ENCODE results near the gene NUP205.
A peak's percentile ranks its signal among the peaks of the same experiment; 100 is the strongest.
"Not testable (repeated sequence)": the region's sequence is repeated elsewhere in the genome, so short reads cannot be mapped to it uniquely, and the experiment has no call there.

The NUP205 gene

DNA sequence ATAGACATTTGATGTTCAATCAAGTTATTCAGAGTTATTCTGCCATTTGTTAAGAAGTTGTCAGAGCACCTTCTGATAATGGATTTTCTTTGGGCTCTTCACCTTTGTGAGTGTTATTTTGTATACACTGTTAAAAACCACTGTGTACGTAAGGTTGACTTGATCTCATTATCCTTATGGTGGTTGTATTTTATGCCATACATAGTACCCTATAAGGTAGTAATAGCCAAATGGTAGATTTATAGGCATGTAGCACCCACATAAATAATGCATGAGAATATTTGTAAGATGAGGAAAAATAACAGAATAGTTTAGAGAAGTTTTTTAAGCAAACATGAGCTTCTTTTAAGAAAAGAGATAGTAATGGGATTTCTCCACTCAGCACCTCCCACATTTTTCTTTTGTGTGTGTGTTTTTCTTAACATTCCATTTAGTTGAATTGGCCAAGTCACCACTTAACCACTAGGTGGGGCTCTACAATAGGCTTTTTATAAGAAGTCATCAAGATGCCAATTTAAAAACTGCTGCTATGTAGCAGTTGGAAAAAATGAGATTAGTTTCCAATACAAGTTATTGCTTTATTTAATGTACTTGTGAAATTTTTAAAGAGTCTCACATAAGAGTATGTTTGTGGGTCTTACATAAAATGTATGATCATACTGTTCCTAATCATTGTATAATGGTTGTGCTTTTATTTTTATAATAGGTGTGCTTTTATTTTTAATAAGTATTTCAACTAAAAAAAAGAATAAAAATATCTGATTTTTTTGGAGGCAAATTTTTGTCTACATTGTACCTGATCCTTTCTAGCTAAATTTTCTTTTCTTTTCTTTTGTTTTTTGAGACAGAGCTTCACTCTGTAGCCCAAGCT is 63.5 kb downstream of the NUP205 start:
- peak; percentile 53 for DNase-seq

DNA sequence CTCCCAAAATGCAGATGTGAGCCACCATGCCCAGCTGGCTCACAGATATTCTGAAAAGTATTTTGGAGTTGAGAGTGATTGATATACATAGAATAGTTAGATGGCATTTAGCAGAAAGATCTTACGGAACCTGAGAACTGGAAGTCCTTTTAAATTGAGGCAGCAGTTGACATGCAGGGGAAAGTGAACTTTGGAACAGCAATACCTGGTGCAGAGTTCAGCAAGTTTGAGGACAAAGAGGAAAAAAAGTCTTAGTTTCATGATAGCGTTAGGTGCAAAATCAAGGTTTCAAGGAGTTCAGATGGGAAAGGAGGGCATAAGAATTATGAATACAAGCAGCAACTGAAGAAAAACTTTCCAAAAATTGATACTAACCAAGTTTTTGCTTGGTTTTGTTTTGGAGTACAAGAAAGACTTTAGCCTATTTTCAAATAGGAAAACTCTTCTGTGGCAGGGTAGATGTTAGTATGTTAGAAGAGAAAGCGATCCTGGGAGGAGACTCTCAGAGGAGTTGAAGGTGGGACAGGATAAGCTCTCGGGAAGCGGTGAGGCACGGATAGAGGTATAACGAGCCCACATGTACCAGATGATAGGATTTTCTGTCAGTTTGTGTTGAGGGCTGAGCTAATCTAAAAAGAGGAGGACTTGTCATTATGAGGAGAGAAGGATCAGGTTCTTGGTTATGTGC is 76.6 kb downstream of the NUP205 start:
- no peak for DNase-seq

DNA sequence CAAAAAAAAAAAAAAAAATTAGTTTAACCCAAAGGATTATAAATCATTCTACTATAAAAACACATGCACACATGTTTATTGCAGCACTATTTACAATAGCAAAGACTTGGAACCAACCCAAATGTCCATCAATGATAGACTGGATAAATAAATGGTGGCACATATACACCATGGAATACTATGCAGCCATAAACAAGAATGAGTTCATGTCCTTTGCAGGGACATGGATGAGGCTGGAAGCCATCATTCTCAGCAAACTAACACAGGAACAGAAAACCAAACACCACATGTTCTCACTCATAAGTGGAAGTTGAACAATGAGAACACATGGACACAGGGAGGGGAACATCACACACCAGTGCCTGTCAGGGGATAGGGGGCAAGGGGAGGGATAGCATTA is 82.0 kb downstream of the NUP205 start:
- not testable (repeated sequence) for DNase-seq

DNA sequence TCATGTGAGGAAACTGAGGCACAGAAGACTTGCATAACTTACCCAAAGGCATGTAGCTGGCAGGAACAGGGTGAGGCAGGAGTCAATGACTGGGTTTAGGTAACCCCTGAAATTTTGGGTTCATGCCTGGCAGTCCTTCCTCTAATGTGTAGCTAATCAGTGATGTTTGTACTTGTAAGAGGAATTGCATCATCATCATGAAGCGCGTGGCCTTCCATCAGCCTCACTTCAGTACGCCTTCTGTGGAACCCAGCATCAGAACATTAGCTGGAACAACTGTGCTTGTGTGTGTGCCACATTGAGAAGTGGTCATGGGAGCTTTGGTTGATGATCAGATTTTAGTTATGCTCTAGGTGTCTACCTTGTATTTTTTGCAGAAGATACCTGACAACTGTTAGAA is 86.4 kb downstream of the NUP205 start:
- no peak for DNase-seq

DNA sequence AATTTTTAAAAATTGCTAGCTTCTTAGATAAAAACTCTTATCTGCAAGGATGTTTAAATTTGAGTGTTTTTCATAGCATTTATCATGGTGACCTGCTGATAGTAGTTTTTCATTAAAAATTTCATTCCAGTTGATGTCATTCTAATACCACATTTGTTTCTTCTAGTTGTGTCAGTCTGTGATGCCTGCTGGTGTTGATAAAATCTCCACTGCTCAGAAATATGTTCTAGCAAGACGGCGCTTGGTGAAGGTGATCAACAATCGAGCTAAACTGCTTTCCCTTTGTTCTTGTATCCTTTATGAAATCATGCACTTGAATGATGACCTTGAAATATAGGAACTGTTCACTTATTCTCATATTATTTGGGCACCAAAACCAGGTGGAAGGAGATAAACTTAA is 87.0 kb downstream of the NUP205 start:
- no peak for DNase-seq

DNA sequence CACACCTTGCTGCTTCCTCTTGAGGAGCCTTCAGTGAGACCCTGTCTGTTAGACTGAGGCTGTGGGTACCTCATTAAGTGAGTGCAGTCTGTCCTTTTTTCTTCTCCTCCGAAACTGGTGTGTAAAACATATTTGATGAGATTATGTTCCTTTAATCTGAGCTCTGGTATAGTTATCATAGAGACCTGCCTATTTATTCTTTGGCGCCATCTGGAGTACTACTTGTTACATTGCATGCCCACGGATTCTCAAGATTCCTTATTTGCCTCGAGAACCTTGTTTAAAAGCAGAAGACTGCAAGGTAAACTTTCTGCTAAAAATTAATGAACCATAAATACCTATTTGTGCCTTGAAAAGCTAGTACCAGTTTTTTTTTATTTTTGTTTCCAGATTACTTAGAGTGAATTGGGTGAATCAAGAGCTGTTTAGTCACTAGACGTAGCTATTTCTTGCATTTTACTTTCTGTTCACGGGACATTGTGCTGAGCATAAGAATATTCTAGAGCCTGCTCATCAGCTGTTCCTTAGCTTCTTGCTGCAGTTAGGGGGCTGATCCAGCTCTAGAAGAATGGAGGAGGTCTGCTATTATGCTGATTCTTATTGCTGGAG is 87.7 kb downstream of the NUP205 start:
- DNase-seq: peak; percentile 52

DNA sequence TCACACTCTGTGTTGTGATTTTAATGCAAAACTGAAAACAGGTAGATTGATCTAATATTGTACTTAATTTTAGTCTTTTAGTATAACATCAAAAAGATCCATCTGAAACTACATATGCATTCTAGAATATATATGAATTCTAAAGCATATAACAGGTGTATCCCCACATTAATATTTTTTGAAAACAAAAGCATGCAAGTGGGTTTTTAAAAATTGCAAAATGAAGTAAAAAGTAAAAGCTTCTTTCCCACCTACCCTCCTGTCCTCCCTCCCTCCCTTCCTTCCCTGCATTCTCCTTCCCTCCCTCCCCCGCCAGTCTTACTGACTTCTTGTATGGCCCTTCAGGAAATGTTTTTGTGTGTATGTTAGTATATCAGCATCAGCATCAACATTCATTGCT is 90.0 kb downstream of the NUP205 start:
- no peak for DNase-seq

DNA sequence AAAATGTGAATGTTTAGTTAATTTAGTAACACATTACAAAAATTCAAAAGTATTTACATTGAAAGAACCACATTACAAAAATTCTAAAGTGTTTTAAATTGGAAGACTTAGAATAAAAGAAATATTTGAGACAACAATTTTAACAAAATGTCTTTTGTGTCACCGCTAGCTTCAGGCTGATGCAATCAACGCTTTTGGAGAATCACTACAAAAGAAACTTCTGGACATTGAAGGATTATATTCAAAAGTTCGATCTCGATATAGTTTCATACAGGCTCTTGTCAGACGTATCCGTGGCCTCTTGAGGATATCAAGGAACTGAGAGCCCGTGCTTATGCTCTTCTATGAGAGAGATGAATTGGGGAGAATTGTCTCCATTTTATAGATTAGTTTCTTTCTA is 90.5 kb downstream of the NUP205 start:
- no peak for DNase-seq

DNA sequence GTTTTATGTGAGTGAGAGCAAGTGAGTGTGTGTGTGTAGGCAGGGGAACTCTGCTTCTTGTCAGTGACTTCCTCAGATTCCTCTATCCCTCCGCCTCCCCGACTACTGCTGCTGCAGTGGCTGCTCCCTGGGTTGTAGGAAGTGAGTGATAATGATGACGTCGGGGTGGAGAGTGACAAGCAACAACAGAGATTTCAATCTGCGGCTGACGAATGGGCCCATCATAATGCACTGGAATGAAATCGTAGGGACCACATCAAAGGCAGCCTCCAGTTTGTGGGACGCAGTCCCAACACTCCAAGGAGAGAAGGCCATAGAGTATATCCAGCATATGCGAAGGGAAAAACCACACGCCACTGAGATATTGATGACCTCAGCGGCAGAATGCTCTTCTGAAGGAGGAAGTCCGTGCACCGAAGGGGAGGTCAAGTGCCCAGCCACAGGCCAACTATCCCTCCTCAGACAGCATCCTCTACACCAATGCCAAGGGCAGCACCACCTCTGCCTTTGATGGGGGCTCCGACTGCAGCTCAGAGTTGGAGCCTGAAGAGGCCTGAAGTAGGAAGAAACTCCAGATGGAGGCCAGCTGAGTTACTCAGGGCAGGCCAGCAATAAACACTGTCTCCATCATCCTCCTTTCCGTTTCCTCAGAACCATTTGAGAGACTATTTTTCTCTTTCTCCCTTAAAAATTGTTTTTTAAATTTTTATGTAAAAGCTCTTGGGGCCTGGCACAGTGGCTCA is 93.3 kb downstream of the NUP205 start:
- no peak for DNase-seq

DNA sequence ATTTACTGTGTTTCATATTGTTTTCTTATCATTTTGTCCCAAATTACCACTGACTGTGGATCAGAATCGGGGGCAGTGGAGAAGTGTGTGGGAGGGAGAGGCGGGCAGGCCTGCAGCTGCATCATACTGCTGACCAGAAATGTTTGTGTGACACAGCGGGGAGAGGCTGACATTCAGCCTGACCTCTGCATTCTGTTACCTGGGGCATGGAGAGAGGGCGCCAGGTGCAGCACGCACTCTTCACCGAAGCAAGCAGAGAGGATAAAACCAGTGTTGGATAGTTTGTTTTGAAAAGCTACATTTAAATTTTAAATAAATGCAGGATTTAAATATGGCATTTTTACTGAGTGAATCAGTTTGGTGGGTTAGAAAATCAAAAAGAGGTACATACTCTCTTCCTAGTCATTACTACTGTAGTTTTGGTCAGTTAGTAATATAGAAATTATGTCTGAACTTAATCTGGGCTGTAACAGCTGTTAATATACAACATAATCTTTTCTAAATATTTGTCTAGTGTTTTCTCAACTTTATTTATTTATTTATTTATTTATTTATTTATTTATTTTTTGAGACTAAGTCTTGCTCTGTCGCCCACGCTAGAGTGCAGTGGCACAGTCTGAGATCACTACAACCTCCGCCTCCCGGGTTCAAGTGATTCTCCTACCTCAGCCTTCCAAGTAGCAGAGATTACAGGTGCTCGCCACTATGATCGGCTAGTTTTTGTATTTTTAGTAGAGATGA is 95.8 kb downstream of the NUP205 start:
- DNase-seq: no peak

DNA sequence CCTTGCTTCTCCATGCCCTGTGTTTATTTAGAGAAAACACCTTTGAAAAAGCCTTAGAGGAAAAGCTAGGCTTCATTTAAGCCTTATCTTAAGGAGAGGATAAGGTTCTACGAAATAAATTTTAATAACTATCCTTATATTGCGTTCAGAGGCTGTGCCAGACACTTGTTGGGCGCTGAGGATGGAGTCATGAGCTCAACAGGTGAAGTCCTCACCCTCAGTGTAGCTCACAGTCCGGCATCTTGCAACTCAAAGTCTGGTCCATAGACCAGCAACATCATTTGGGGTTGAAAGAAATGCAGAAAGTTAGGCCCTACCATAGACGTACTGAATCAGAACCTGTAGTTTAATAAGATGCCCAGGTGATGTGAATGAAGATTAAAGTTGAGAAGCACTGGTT is 100.8 kb downstream of the NUP205 start:
- no peak for DNase-seq

DNA sequence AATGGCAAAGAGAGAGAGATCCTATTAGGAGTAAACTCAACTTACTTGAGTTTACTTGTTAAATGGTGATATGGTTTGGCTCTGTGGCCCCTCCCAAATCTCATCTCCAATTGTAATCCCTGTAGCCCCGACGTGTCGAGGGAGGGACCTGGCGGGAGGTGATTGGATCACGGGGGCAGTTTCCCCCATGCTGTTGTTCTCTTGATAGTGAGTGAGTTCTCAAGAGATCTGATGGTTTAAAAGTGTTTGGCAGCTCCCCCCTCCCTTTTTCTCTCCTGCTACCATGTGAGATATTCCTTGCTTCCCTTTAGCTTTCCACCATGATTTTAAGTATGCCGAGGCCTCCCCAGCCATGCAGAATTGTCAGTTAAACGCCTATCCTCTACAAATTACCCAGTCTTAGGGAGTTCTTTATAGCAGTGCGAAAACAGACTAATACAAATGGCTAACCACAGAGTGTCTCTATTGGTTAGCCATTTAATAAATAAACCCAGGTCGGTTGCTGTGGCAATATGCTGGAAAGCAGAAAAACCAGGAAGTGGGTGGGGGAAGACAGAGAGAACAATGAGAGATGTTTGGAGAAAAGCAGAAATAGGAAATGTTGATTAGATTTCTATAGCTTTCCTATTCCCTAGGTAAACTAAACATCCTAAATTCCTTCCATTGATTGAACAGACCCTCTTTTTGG is 101.6 kb downstream of the NUP205 start:
- DNase-seq: no peak

DNA sequence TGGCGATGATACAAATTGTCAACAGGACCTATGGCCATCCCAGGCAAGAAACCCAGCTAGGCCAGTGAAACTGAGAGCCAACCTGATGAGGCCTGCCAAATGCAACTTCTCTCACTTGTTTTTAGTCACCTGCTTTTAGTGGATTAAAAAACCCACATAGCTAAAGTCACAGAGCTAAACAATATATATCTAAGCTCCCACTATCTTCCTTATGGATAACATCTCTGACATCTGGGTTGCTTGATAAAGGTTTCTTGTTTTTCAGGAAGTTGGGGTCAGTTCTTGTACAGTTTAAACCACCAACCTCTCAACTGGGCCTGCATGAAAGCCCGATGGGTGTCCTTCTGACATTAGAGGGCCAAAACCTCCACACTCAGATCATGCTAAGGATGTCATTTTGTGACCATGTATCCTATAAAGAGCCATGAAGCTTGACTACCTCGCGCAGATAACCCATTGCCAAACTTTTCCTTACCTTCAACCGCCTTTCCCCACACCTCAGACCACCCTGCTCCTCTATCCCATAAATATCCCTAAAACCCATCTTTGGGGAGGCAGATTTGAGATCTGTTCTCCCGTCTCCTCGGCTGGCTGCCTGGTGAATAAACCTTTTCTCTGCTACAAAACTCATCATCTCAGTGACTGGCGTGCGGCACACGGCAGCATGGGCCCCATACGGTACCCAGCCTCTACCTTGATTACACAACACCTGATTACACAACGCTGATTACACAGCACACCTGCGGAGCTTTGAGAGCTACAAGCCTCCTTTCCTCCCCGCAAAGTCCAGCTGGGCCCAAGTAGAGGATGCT is 103.8 kb downstream of the NUP205 start:
- DNase-seq: no peak

DNA sequence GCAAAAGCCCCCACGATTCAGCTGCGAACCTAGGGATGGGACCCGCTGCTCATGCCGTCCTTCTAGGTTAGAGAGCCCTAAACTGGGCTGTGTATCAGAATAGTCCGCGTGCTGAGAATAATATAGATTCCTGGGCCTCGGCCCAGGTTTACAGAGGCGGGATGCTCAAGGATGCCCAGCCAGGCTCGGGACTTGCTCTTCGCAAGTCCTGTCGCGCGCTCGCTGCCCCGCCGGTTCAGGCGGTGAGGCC is 104.3 kb downstream of the NUP205 start:
- DNase-seq: no peak

DNA sequence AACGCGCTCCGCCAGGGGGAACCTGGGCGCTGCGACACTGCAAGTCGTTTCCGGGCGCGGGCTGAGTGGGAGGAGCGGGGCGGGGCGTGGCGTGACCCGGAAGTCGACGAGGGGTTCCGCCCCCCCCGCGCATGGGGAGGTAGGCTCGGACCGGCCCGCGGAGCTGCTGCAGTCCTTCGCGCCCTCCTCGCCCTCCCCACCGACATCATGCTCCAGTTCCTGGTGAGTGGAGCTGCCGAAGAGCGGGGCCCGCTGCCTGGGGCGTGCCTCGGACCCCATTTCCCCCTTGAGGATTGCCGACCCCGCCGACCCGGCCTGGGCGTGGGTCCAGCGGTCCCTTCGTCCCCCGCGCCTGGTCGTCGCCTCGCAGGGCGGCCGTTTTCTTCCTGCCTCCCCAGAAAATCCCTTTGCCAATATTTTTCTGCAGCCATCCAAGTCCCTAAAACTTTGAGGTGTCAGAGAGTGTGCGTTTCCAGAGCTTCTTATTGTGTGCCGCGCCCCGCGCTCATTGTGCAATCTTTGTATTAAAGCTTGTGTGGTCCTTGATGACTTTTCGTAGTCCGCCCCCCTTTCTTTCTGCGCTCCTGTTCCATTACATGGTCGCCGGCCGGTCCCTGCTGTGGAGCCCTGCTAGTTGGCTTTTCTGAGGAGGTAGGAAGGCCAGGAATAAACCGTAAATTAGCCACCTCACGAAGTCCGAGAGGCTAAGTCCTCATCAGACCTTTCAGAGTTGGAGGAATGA is 104.8 kb downstream of the NUP205 start, which contains the start of gene STMP1:
TSS of gene STMP1 (plus strand) at position 142 of the 742 bp plus-strand sequence.
- DNase-seq: peak; percentile 95

DNA sequence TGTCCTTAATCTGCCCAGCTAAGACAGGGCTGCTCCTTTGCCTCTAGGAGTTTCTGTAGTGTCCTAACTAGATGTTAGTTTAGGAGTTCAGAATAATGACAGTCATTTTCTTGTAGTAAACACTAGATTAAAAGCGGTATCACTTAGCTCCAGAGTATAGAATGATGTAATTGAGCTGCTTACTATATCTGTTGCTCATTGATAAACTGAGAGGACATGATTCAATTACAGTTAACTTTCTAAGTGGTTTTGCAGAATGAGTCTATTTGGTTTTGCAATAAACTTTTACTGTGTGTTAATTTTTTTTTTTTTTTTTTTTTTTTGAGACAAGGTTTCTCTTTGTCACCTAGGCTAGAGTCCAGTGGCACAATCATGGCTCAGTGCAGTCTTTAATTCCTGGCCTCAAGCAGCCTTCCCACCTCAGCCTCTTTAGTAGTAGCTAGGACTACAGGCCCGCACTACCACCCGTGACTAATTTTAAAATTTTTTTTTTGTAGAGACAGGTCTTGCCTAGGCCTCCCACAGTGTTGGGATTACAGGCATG is 106.4 kb downstream of the NUP205 start:
- DNase-seq: no peak

DNA sequence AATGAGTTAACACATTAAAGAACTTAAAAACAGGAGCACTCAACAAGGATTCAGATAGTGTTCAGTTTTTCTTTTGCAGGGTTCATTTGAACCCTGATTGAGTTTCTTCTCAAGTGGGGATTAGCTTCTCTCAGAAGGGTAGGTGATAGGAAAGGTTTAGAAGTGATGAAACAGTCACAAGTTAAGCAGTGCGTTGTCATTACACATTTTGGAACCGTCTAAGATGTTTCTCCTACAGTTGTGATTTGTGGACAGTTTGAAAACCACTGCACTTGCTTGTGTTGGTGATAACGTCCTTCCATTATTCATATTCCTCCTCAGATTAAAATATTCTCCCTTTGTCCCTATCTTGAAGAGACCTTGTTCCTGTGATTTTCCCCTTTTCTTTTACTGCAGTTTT is 107.3 kb downstream of the NUP205 start:
- DNase-seq: no peak

DNA sequence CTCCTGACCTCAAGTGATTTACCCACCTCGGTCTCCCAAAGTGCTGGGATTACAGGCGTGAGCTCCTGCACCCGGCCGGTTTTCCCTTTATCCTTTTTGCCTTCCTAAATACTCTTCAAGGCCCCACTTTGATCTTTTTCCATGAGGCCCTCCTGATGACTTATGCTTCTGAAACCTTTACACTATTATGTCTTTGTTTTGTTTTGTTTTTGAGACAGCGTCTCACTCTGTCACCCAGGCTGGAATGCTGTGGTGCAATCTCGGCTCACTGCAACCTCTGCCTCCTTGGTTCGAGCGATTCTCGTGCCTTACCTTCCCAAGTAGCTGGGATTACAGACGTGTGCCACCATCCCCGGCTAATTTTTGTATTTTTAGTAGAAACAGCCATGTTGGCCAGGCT is 108.4 kb downstream of the NUP205 start:
- no peak for DNase-seq

DNA sequence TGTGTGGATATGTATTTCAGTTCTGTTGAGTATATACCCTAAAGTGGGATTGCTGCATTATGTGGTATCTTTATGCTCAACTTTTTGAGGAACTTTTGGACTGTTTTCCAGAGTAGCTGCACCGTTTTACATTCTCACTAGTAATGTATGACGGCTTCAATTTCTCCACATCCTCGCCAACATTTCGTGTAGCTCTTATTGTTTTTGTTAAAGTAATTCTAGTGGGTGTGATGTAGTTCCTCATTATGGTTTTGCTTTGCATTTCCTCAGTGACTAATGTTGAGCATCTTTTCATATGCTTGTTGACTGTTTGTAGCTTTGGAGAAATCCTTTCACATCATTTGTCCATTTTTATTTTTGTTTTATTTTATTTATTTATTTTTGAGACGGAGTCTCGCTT is 109.1 kb downstream of the NUP205 start:
- DNase-seq: no peak

DNA sequence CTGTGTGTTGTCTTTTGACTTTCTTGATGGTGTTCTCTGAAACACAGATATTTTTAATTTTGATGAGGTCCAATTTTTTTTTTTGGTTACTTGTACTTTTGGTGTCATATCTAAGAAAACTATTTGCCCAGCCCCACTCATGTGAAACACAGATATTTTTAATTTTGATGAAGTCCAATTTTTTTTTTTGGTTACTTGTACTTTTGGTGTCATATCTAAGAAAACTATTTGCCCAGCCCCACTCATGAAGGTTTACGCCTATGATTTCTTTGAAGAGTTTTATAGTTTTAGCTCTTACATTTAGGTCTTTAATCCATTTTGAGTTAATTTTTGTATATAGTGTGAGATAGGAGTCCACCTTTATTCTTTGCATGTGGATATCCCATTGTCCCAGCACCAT is 109.9 kb downstream of the NUP205 start:
- not testable (repeated sequence) for DNase-seq

All from CD4-positive, alpha-beta T cell treated with Interleukin-12 subunit alpha and Interleukin-12 subunit beta, for 1 hour (primary cell).